SK-N-SH (cell line): ENCODE results near the gene ABLIM2.

ENCODE experiments used
- CTCF ChIP-seq: fragments of 200-600 bp; sonication (generic); IDR thresholded peaks from 2 replicates; pipeline ENCODE4 v1.6.1; 2017; ENCODE audit warnings: antibody characterized with exemption, mild to moderate bottlenecking, moderate library complexity
- MAX ChIP-seq: IDR thresholded peaks from 2 replicates; pipeline ENCODE4 v1.4.0; 2012; ENCODE audit warnings: low read depth
- NFIC ChIP-seq: IDR thresholded peaks from 2 replicates; pipeline ENCODE4 v1.4.0; 2012; ENCODE audit warnings: borderline replicate concordance
- PBX3 ChIP-seq: IDR thresholded peaks from 2 replicates; pipeline ENCODE4; 2012
- POLR2AphosphoS5 ChIP-seq: IDR thresholded peaks from 2 replicates; pipeline ENCODE4 v1.6.1; 2012; ENCODE audit warnings: low read depth, low read length
- RAD21 ChIP-seq: IDR thresholded peaks from 2 replicates; pipeline ENCODE4 v1.6.1; 2012; ENCODE audit warnings: mild to moderate bottlenecking, low read length
- RCOR1 ChIP-seq: fragments of 150-350 bp; IDR thresholded peaks from 2 replicates; pipeline ENCODE4 v1.6.1; 2017; ENCODE audit warnings: antibody characterized with exemption, low read length
- TEAD4 ChIP-seq: IDR thresholded peaks from 2 replicates; pipeline ENCODE4 v1.4.0; 2012; ENCODE audit warnings: mild to moderate bottlenecking, borderline replicate concordance; ENCODE audit not compliant: insufficient read depth
- ZBTB33 ChIP-seq: IDR thresholded peaks from 2 replicates; pipeline ENCODE4 v1.4.0; 2012; ENCODE audit warnings: low read depth, borderline replicate concordance

GRCh38 chr4:7938609-7939376, 219.8 kb downstream of the ABLIM2 start:
- TF ChIP-seq PBX3 (no peak), TEAD4 (no peak), CTCF (no peak), ZBTB33 (no peak), NFIC (no peak), RCOR1 (no peak), MAX (no peak), POLR2AphosphoS5 (no peak), RAD21 (no peak)
